Iris pigment epithelial cell (primary cell): ENCODE data around the gene VPS26A.

Experiments used
- DNase-seq: peaks from one replicate; pipeline ENCODE4 v3.0.0-alpha.2; 2011; ENCODE audit warnings: low read depth

Gene VPS26A

DNA sequence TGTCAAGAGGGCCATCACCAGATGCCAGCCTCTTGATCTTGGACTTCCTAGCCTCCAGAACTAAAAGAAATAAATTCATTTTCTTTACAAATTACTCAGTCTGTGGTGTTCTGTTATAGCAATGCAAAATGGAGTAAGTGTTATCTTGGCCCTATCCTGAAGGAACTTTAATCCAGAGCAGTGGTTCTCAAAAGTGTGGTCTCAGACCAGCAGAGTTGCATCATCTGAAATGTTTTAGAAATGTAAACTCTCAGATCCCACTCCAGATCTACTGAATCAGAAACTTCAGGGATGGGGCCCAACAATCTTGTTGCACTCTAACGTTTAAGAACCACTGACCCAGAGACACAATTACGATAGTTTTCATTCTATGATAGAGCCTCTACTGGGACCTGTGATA, 52.8 kb downstream of the VPS26A start:
- DNase-seq = no peak

GRCh38 chr10:69179089-69179742, 55.2 kb downstream of the VPS26A start:
- peak; percentile 80 for DNase-seq

DNA sequence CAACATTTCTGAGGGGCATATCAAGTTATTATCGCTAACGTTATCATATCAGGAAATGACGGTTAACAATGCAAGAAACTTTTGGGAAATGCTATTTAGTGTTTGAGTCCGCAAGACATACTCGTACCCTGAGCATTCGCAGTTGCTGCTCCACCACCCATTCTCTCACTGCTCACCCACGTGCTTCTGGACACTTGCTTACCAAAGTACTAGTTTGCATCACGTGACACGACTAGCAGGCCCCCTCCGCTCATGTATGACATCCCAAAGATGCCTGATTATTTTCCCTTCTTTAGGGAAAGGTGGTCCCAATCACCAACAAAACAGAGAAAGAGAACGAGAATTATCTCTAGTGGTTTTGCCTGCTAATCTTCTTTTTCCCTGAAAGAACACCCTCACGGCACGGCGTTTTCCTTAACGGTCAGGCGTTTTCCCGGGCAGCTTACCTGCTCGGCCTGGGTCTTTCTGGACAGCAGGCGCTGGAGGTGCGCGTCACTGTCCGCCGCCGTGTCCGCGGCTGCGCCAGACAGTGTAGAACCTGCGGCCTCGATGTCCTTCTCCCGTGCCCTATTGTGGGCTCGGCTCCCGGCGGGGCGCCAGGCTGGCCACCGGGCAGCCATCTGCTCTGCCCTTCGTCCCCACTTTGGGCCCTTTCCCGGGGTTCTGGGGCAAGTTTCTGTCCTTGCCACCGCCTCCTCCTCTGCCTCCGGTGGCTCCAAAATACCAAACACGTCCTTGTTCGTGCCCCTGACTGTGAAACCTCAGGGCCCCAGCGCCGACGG, 56.0 kb downstream of the VPS26A start, which contains the start of gene SUPV3L1:
Gene SUPV3L1, plus strand, starts transcription at position 492 of the 782 bp plus-strand sequence. Its CDS starts 58 bp downstream, at position 550.
- peak; percentile 98 for DNase-seq

DNA sequence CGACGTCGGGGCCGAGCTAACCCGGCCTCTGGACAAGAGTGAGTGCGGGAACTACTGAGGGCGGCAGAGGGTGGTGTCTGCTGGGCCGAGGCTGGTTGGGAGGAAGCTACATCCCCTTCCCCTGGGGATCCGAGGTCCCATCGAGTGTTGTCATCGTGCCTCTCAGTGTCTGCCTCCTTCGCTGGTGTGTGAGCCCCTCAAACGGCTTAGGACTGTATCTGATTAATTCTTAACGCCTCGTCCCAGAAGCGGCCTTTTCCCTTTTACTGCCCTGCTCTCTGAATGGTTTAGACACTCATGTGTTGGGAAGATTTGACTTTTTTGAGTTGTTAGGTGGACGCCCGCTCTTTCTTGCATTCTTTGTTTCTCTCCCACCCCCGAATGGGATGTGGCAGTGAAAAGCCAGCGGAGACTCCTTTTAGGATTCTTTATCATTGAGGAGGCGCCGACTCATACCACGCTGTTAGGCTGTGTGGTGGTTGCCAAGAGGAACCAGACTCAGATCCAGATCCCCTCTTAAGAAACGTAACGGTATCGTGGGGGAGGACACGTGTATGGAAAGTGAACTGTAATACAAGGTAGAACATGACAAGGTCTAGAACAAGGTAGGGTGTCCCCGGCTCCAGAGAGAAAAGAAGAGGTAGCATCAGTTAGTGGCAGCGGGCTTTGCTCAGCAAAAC, 56.7 kb downstream of the VPS26A start:
- DNase-seq = peak; percentile 37

GRCh38 chr10:69181433-69181832, 57.5 kb downstream of the VPS26A start:
- DNase-seq = no peak

DNA sequence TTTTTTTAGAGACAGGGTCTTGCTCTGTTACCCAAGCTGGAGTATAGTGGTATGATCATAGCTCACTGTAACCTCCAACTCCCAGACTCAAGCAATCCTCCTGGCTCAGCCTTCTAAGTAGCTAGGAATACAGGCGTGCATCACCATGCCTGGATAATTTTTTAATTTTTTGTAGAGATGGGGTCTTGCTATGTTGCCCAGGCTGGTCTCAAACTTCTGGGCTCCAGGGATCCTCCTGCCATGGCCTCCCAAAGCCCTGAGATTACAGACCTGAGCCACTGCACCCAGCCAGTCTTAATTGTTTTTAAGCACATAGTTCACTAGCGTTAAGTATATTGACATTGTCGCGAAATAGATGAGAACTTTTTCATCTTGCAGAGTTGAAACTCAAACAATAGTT, 58.0 kb downstream of the VPS26A start:
- DNase-seq = no peak

DNA sequence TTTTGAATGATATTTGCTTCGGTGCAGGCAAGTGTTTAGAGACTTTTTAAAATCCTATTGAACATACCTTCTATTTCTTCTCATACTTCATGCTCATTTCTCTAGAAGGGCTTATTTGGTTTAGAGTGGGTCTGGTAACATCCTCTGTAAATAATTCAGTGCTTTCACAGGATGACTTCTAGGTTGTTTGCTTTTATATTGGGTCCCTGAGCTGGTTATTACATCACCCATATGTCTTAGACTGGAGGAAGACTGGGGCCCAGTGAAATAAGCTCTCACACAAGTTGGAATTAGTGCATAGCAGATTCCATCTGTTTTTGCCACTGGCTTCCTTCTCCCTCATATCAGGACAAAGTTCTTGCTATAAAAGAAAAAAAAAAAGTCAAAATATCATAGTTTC, 62.5 kb downstream of the VPS26A start:
- DNase-seq = no peak

DNA sequence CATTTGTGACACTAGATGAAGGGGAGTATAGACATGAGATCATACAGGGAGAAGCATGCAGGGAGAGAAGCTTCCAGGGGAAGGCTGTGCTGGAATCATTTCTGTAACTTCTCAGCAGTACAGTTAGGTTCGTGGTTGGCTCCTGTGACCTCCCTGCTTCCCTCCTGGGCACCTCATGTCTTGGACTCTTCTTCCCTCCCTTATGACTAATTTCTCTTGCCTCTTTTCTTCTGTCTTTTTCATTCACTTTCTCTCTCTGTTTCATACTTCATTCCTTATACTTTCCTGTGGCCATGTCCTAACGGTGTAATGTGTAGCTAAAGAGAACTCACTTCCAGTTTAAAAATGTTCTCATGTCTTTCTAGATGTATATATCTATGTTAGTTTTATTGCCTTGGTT, 77.1 kb downstream of the VPS26A start:
- peak; percentile 66 for DNase-seq

GRCh38 chr10:69202332-69202731, 78.4 kb downstream of the VPS26A start:
- DNase-seq = peak; percentile 73

DNA sequence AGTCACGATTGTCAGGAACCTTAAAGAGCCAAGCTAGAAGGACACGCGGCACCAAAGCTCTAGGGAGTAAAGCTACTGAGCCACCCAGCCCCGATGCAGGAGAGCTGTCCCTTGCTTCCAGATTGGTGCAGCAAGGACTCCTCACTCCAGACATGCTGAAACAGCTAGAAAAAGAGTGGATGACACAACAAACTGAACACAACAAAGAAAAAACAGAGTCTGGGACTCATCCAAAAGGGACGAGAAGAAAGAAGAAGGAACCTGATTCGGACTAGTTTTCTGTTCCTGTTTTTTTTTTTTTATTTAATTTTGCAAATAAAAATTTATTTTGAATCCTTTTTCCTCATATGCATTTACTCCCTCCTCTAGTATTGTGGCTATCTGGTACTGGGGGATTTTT, 84.8 kb downstream of the VPS26A start:
- no peak for DNase-seq

- DNase-seq = no peak
Measured at GRCh38 chr10:69209787-69210484, 86.0 kb downstream of the VPS26A start.

DNA sequence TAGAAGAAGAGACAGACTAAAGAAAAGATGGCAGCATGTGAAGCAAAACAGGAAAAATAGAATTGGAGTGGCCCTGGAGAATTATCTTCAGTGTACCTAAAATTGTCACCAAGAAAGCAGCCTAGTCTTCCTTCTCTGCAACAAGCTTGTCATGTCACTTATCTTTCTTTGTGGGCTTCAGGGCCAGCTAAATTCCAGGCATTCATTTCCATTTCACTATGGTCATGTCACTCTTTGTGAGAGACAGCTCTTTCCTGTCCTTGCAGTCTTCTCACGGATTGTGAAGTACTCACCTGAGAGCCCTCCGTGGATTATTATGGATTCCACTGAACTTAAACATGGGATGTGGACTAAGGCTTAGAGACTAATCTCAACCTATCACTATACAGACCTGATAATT, 87.1 kb downstream of the VPS26A start:
- DNase-seq = no peak

- DNase-seq = no peak
Measured at GRCh38 chr10:69211524-69211923, 87.5 kb downstream of the VPS26A start.

DNA sequence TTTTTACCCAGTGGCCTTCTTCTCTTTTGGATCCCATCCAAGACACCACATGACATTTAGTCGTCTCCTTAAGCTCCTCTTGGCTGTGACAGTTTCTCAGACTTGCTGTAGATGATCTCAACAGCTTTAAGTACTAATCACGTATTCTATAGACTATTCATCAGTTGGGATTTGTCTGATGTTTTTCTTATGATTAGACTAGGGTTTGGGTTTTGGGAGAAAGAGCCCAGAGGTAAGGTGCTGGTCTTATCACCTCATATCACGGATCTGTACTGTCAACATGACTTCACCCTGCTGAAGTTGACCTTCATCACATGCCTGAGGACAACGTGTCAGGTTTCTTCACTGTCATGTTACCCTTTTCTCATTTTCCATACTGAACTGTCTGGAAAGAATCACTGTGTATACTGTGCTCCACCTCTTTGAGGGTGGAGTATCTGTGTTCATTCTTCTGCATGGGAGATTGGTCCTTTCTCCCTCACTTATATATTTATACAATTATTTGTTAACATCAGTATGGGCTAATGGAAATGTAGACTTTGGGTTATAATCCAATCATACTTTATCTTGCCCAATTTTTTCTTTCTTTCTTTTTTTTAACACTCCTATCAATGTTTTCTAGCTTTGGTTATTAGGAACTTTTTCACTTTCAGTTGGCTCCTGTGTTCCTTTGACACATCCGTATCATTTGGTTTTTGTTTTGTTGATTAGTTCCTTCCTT, 89.8 kb downstream of the VPS26A start:
- no peak for DNase-seq

- DNase-seq = no peak
Measured at GRCh38 chr10:69214666-69215131, 90.7 kb downstream of the VPS26A start.

GRCh38 chr10:69215405-69216171, 91.6 kb downstream of the VPS26A start:
- peak; percentile 38 for DNase-seq

- no peak for DNase-seq
Measured at GRCh38 chr10:69216577-69217118, 92.7 kb downstream of the VPS26A start.

DNA sequence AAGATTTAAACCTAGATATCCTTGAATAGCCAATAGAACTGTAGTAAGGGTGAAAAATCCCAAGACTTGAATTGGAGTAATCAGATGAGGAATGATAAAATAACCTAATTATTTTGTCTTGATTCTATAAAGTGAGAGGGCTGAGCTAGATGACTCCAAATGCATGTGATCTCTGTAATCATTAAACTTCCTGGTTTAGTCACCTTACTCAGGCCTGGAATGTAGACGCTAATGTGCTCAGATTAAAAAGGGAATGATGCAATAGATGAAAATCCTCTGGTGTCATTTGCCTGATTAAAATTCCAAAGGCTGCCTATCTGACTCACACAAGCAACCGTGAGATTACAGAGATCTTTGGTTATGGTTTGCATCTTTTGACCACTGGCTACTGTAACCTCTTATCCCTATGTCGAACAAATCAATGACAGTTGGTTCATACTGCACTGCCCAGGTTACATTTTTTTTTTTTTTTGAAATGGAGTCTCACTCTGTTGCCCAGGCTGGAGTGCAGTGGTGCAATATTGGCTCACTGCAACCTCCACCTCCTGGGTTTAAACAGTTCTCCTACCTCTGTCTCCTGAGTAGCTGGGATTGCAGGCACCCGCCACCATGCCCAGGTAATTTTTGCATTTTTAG, 93.3 kb downstream of the VPS26A start:
- DNase-seq = peak; percentile 84

GRCh38 chr10:69218831-69219230, 94.9 kb downstream of the VPS26A start:
- DNase-seq = no peak

- DNase-seq = no peak
Measured at GRCh38 chr10:69220041-69220451, 96.1 kb downstream of the VPS26A start, which contains the start of gene HKDC1. Gene HKDC1 (plus strand): TSS chr10:69220332. CDS start chr10:69220436, 104 bp downstream.
